COR-L47 (cell line): ENCODE data around the gene HOXA5.

Experiments used
- DNase-seq: peaks from one replicate; lab custom pipeline; 2025; lab: John Stamatoyannopoulos, UW

Gene HOXA5

GRCh38 chr7:27159266-27160144, 16.0 kb upstream of the HOXA5 start:
- no peak for DNase-seq

DNA sequence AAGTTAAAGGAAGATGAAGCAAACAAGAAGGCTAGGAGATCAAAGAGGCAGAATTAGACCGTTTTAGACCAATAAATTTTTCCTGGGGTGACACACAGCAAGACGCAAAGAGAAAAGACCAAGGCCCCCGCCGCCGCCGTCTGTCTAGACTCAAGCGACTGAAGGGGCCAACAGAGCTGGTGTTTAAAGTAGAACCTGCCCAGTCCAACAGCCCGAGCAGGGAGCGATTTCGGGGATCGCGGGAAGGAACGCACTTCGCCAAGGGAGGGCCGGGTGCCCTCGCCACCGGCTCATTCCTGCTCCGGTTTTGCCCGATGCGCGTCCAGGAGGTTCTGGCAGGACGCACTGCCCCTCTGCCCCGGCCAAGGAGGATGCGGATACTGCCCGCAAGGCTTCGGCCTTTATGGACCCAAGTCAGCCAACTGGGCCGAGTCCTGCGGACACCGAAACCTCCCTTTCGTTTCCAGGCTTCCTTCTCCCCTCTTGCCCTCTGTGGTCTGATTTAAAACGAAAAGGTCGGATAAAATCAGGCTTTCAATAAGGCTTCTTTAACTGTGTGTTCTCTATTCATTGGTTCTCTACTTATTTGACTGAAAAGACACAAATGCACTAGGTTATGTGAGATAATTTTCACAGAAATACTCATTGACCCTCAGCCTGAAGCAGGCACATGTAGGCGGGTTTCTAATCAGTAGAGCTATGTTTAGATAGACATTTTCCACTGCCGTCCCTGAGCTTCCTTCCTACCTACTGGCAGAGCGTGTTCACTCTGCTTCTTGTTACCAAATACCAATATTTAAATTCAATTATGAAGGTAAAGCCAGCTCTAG, 15.2 kb upstream of the HOXA5 start:
- DNase-seq = no peak

GRCh38 chr7:27157702-27158431, 14.4 kb upstream of the HOXA5 start:
- DNase-seq = no peak

GRCh38 chr7:27156916-27157701, 13.6 kb upstream of the HOXA5 start:
- DNase-seq = no peak

- no peak for DNase-seq
Measured at GRCh38 chr7:27156508-27156898, 13.0 kb upstream of the HOXA5 start, which contains the start of gene HOXA7. TSS of gene HOXA7 (minus strand) at chr7:27156675. CDS start at chr7:27156545, 130 bp downstream.

DNA sequence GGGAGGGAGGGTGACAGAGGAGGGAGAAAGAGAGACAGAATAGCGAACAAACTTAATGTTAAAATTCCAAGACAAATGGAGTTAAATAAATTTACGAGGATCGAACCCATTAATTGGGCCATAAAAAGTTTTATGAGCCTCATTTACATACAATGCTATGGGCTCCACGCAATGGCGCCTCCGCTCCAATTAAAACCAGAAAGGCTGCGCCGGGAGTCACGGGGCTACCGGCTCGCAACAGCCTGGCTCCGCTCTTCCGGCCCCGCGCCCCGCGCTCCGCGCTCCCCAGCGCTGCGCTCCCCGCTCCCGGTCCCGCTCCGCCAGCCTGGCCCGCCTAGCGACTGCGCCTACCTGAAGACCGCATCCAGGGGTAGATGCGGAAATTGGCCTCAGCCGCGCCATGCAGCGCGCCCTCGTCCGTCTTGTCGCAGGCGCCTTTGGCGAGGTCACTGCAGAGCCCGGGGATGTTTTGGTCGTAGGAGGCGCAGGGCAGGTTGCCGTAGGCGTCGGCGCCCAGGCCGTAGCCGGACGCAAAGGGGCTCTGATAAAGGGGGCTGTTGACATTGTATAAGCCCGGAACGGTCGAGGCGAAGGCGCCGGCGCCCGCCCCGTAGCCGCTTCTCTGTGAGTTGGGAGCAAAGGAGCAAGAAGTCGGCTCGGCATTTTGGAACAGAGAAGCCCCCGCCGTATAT, 12.5 kb upstream of the HOXA5 start:
- no peak for DNase-seq

DNA sequence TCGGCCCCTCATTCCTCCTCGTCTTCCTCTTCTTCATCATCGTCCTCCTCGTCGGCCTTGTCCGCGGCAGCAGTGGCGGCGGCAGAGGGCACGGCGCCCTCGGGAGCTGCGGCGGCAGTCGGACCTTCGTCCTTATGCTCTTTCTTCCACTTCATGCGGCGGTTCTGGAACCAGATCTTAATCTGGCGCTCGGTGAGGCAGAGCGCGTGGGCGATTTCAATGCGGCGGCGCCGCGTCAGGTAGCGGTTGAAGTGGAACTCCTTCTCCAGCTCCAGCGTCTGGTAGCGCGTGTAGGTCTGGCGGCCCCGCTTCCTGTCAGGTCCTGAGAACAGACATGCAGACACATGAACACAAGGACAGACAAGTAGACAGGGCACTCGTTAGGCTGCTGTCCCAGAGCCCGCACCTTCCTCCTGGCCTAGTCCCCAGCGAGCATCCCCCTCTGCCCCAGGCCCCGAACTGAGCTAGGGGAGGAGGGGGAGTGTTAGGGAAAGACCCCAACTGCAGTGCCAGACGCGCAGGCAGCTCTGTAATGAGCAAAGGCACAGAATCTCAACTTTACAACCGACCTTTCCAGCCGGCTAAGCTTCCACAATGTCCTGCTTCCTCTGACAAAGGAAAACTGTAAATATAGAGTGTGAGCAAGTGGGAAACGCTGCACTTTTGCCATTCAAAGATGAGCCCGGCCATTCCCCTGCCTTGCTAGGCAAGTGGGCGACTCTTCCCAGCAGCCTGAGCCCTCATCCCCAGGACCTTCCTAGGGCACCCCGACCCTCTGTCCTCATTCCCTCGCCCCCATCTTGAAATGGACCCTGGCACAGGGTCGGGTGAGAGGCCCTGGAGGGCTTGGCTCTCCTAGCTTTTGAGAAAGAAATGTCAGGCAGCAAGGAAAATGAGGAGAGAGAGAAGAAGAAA, 11.7 kb upstream of the HOXA5 start:
- DNase-seq = no peak

DNA sequence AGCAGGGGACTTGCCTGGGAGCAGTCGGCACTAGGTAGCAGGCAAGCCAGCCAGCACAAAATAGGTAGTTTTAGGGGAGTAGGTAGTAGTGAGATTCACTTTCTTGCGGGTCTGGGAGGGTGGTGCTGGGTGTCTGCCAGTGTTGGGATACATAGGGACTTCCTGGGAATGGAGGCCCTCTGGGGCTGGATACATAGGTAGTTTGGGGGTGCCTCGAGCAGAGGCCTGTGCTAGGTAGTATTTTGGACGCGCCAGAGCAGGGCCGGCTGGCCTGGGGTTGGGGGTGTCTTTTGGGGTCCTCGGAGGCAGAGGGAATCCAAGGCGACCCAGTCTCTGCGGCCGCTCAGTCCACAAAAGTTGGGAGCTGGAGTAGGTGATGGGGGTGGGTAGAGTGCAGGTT, 10.9 kb upstream of the HOXA5 start:
- DNase-seq = no peak

DNA sequence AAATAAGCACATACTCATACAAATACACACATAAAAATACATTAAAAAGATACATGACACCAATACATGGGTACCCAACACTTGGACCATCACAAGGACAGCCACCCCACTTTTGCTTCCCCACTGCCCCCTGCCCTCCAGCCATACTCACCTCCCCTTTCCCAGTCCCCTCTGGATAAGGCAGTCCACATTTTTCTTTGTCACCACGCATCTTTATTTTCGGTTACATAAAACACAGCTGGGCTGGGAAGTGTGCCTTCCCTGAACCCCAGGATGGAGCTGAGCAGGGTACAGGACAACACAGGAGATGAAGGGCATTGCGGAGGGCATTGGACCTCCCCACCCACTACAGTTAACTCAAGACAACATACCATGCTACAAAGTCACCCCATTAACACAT, 10.0 kb upstream of the HOXA5 start:
- no peak for DNase-seq

DNA sequence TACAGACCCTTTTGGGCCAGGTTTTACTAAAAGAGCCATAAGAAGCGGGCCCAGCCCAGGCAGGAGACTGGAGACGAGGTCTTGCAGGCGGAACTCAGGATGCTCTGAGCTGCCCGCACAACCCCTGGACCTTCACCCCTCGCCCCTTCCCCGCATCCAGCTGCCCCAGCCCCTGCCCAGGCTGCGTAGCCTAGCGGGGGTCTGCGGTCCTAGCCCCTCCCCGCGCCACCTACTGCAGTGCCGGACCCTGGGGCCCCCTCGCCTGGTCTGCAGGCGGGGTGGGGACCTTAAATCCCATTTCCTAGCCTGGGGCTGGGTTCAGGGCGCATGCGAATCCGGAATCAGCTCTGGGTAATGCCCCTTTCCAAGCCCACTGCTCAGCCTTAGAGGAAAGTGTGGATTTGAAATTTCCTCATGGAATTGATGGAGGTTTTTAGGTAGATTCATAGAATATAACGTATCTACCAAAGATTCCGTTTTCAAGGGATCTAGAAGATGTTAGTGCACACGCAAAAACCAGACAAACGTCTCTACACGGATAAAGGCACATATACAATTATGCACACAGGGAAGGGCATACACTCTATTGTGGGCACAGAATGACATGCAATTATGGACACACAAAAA, 9.4 kb upstream of the HOXA5 start:
- no peak for DNase-seq

- no peak for DNase-seq
Measured at GRCh38 chr7:27151931-27152815, 8.7 kb upstream of the HOXA5 start, which contains the start of gene HOXA3. TSS of gene HOXA3 (minus strand) at chr7:27152583. CDS start at chr7:27110640, 41,943 bp downstream.

DNA sequence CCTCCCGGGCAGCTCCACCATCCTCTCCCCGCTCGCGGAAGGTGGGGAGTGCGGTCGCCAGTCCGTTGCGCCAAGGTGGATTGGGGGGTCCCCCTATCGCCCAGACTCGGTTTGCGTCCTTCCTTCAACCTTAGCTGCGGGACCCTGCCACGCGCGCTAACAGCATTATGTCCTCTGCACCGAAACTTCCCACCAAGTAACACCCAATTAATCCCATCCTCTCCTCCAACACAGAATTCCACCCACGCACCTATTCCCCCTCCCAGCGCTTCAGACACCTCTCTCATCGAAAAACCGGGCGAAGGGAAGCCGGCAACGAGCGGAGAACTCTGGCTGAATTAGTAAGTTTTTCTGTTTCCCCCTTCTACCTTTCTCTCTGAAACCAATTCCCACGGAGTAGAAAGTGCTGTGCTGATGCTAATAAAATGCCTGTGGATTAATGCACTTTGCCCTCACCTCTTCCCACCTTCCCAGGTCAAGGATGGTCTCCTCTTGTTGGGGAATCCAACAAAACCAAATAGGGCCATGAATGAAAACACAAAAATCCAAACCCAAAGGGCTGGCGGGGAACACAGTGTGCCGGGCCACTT, 8.0 kb upstream of the HOXA5 start:
- no peak for DNase-seq

DNA sequence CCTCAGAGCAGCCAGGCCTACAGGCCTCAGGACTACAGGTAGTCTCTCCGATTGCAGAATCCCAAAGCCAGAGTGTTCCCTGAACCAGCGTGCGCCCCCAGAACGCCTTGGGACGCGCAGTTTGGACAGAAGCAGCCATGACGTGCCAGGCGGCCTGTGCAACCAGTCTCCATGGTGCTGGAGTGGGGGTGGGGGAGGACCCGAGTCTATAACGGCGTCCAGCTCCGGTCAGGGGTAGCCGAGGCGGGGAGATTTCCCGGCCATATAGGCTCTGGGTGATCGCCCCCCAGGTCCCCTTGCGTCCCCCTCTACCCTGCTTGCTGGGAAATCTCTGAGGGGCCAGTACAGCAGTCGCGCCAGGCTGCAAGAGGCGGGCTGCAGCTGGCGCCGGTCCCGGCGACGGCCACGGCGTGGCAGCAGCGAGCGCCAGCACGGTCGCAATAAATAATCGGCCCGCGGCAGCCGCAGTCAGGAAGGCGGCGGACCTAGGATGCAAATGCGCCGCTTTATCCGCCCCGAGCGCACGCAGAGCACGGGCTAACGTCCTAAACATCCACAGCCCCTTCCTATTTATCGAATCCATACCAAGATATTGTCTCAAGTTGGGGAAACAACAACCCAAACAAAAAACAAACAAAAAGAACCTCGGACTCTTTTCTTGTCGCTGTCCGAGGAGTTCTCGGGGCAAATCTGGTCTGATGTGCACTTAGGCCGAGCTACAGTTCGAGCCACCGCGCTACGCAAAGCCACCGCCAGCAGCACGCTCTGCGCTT, 7.3 kb upstream of the HOXA5 start:
- DNase-seq = no peak

DNA sequence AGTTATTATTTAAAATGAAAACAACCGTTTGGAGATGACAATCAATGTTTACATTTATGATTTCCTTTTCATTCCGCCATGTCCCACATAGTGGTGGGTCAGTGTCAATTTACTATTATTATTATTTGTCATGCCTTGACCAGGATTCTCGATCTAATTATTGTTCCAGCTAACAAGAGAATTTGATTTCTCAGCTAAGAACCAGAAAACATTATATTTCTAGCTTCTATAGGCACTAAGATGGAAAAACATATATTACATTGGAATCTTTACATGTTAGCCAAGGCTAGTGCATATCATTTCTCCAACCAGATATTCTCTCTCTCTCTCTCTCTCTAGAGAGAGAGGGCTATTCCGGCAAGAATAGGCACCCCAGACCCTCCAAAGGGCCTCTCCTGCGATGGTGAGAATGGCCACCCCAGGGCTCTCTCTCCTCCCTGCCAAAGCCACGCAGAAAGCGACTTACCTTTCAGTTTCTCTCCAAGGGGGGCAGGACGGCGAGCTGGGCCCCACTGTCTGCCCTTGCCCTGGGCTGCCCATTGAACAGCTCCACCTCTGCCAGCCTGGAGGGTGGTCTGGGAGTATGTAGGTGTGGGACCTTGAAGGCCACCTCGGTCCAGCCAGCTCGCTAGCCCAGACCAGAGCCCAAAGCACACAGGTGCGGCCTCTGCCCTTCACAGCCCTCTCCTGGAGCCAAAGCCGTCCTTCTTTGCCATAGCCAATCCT, 6.5 kb upstream of the HOXA5 start:
- no peak for DNase-seq

DNA sequence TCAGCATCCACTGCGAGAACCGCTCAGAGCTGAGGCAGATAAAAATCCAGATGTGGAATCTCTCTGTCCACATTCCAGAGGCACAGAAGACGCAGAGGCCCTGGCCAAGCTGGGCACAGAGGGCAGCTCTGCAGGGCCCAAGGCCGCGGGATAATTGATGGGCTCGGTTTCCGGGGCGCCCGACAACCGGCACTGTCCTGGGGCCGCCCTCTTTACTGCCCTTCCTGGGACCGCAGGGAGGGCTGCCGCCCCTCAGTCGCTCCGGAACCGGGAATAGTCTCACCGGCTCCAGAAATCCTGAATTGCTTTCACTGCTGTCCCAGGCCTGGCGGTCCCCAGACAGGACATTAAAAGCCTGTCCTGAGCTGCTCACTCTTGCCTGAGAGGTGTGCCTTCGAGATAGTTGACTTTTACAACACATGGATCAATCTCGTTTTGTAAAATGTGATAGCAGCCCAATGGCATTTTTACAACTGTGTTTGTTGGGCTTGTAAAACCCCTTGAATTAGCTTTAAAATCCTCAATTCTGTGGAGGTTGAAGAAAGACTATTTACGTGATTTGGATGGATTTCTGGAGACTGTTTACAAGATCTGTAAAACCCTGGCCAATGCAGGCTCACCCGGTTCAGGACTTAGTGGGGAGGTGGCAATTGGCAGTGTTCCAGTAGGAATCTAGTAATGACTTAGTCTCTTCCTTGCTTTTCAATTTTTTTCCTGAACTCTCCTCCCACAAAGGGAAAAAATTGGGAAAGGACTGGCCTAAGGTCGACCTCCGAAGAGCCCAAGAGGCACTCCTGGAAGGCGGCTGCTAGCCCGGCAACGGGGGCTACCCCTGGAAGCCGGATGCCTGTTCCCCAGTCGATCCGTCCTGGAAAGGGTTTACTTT, 5.5 kb upstream of the HOXA5 start:
- no peak for DNase-seq
